ENCODE results near the gene CNOT8. TPM values are rescaled to one million over a fixed set of nuclear protein-coding genes. Genes with fewer than 3 reads are reported as not detected.

Gene CNOT8
- total and polyA plus RNA-seq, 9 of the 15 experiments (the other 6 are each of a cell fraction or from before 2014, with no cell fraction given) = 15.2 to 68.9 (median 52.1) TPM

GRCh38 chr5:154857530-154858296, 714 bp upstream of the CNOT8 start (continued):
- no peak for TF ChIP-seq ETS2 (tag; IDR thresholded peaks at IDR 0.05; ENCODE audit: borderline replicate concordance, poor library complexity, severe bottlenecking)
- no peak for TF ChIP-seq RFX7 (CRISPR knock-in tag; IDR thresholded peaks at IDR 0.05)
- peak; percentile 77 for TF ChIP-seq SMAD4 (CRISPR knock-in tag; conservative IDR thresholded peaks at IDR 0.05)
- TF ChIP-seq NR2F6 (CRISPR knock-in tag; IDR thresholded peaks at IDR 0.05) = no peak
- no peak for TF ChIP-seq ARNT (IDR thresholded peaks at IDR 0.05)
- TF ChIP-seq TFAP4 (CRISPR knock-in tag; IDR thresholded peaks at IDR 0.05; ENCODE audit: borderline replicate concordance) = peak; percentile 97
- peak; percentile 71 for TF ChIP-seq ZBTB2 (IDR thresholded peaks at IDR 0.05)
- no peak for TF ChIP-seq HINFP (tag; conservative IDR thresholded peaks at IDR 0.05; ENCODE audit: low read depth)
- no peak for TF ChIP-seq ZNF707 (CRISPR knock-in tag; conservative IDR thresholded peaks at IDR 0.05)
- peak; percentile 23; the same call in 1 of the 2 replicates for TF ChIP-seq ZBTB33 (CRISPR knock-in tag; IDR thresholded peaks at IDR 0.05)
- no peak for TF ChIP-seq ZBTB43 (CRISPR knock-in tag; IDR thresholded peaks at IDR 0.05)
- TF ChIP-seq NONO (IDR thresholded peaks at IDR 0.05; ENCODE audit: low read depth in 2 of 2, low read length in 1 of 2) = no peak
- no peak for TF ChIP-seq GABPA (tag; conservative IDR thresholded peaks at IDR 0.05; ENCODE audit: low read depth)
- TF ChIP-seq TGIF2 (CRISPR knock-in tag; IDR thresholded peaks at IDR 0.05) = no peak
- TF ChIP-seq CBFA2T3 (IDR thresholded peaks at IDR 0.05) = no peak
- no peak for TF ChIP-seq RBM25 (IDR thresholded peaks at IDR 0.05; ENCODE audit: low read depth, low read length, severe bottlenecking)
- TF ChIP-seq TAF9B (IDR thresholded peaks at IDR 0.05; ENCODE audit: partially characterized antibody) = no peak
- TF ChIP-seq ZSCAN32 (CRISPR knock-in tag; IDR thresholded peaks at IDR 0.05) = no peak
- no peak for TF ChIP-seq STAT5B (CRISPR knock-in tag; IDR thresholded peaks at IDR 0.05)
- TF ChIP-seq FOXA3 (CRISPR knock-in tag; conservative IDR thresholded peaks at IDR 0.05 in 1 of 2, IDR thresholded peaks at IDR 0.05 in 1 of 2) = no peak
- TF ChIP-seq ZNF239 (CRISPR knock-in tag; IDR thresholded peaks at IDR 0.05) = no peak
